NCI-H1092 (cell line): ENCODE measurements around the gene STX4.

Source experiments
- DNase-seq: peaks from one replicate; lab custom pipeline; 2025; lab: John Stamatoyannopoulos, UW

Gene STX4

GRCh38 chr16:31022544-31023251 lies 10.7 kb upstream of the STX4 start:
- DNase-seq: no peak

GRCh38 chr16:31023252-31023602 lies 10.1 kb upstream of the STX4 start:
- no peak for DNase-seq

DNA sequence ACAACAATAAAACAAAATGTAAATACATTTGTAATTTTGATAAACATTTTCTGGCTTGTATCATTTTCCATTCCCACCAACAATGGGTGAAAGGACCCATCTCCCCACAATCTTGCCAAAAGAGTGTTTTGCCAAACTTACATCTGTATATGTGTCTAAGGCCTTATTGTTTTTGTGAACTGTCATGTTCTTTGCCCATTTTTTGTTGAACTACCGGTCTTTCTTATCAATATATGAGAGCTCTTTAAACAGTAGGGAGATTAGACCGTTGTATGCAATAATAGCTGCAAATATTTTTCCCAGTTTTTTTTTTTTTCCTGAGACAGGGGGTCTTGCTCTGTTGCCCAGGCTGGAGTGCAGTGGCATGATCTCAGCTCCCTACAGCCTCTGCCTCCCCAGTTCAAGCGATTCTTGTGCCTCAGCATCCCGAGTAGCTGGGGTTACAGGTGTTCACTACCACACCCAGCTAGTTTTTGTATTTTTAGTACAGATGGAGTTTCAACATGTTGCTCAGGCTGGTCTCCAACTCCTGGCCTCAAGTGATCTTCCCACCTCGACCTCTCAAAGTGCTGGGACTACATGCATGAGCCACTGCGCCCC lies 9.6 kb upstream of the STX4 start:
- no peak for DNase-seq

DNA sequence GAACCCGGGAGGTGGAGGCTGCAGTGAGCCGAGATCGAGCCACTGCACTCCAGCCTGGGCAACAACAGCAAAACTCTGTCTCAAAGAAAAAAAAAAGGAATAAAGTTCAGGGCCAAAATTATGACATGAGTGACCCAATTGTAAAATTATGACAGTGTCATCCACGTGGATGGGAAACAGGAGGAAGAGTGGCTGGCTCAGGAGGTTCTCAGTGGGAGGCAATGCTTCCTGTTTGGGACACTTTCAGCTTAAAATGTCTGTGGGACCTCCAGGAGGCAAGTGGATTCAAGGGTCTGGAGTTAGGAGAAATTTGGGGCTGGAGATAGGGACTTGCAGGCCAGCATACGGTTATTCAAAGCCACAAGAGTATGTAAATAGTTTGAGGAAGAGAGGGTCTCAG lies 8.0 kb upstream of the STX4 start:
- DNase-seq: no peak

GRCh38 chr16:31029272-31029671 lies 4.1 kb upstream of the STX4 start:
- DNase-seq: no peak

GRCh38 chr16:31031276-31031675 lies 2.1 kb upstream of the STX4 start:
- no peak for DNase-seq

DNA sequence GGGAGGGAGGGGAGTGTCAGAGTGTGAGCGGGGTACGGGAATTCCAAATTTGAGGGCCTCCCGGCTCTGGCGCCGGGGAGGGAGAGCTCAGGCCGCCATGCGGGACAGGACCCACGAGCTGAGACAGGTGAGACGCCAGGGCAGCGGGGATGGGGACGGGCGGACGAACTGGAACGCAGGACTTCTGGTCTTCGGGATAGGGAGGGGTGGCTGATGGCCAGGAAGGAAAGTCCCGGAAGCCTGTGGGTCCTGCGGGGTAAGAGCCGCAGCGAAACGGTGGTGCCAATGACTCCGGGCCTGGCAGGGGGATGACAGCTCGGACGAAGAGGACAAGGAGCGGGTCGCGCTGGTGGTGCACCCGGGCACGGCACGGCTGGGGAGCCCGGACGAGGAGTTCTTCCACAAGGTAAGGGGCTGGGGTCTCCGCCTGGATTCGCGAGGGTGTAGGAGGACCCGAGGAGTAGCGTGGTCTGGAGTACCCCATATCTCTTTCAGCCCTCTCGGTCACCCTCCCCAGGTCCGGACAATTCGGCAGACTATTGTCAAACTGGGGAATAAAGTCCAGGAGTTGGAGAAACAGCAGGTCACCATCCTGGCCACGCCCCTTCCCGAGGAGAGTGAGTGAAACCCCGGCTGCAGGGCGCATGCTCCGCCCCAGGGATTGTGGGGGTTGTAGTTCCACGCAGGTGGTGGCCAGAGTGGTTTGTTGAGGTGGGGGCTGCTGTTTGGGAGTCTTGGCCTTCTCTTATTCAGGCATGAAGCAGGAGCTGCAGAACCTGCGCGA lies 543 bp downstream of the STX4 start:
- peak; percentile 74 for DNase-seq

- no peak for DNase-seq
Observed at GRCh38 chr16:31036691-31037090, 3.3 kb downstream of the STX4 start.

GRCh38 chr16:31038993-31039392 lies 5.6 kb downstream of the STX4 start:
- no peak for DNase-seq

GRCh38 chr16:31042866-31043265 lies 9.5 kb downstream of the STX4 start:
- DNase-seq: no peak

DNA sequence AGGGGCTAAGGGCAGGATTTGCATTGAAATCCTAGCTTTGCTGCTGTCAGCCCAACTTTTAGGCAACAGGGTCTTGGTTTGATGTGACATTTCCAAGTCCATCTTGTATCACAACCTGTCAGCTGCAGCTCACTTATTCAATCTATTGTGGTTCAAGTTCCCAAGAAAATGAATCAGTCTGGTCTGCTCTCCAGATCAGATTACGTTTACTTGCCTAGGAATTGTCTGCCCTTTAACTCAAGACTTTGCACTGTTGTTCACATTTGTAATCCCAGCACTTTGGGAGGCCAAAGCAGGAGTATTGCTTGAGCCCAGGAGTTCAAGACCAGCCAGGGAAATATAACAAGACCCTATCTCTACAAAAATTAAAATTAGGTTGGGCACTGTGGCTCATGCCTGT lies 10.0 kb downstream of the STX4 start:
- no peak for DNase-seq

DNA sequence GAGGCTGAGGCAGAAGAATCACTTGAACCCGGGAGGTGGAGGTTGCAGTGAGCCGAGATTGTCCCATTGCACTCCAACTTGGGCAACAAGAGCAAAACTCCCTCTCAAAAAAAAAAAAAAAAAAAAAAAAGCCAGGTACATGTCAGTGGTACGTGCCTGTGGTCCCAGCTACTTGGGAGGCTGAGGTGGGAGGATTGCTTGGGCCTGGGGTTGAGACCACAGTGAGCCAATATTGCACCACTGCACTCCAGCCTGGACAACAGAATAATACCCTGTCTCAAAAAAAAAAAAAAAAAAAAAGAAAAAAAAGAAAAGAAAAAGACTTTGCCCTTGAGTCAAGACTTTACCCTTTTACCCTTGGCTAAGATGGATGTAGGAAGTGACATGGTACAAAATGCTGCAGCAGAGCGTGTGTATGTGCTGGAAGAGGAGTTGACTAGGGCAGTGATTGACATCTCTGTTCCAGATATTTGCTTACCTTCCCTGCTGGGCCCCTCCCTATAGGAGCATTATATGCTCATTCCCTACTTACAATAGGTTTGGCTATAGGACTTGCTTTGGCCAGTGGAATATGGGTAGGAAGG lies 10.6 kb downstream of the STX4 start:
- DNase-seq: no peak

DNA sequence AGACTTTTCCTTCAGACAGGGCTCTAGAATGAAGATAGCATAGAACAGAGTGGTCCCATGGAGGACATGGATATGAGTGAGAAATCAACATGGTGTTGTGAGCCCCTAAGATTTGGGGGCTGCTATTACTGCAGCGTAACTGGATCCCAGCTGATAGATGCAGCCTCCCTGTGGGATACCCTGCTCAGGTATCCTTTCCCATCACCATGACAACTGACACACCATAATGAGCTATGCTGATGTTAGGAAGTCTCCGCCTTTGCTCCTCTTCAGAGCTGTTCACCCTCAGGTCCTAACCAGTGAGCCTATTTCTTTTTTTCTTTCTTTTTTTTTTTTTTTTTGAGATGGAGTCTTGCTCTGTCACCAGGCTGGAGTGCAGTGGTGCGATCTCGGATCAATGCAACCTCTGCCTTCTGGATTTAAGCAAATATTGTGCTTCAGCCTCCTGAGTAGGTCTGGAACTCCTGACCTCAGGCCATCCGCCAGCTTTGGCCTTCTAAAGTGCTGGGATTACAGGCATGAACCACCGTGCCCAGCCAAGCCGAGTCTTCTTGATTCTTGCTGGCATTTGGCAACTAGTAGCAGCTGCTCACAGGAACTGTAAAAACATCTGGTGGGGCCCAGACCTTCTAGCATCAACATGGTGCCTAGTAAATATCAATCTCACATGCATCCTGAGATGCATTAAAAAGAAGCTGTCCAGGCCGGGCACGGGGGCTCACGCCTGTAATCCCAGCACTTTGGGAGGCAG lies 17.1 kb downstream of the STX4 start:
- no peak for DNase-seq

- DNase-seq: no peak
Observed at GRCh38 chr16:31052114-31052513, 18.8 kb downstream of the STX4 start.

DNA sequence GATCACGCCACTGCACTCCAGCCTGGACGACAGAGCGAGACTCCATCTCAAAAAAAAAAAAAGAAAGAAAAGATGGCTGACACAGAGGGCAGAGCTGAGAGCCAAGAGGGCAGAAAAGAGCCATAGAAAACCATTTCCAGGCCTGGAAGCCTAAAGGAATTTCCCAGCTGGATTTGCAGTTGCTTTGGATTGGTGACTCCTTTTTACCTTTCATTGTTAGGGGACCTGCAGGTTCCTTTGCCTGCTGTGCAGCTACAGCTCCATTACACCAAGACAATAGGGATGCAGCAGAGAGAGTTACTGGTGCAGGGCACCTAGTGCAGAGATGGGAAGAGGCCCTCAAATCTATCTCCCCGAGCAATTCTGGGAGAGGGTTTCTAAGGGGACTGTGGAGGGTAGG lies 22.3 kb downstream of the STX4 start:
- no peak for DNase-seq

DNA sequence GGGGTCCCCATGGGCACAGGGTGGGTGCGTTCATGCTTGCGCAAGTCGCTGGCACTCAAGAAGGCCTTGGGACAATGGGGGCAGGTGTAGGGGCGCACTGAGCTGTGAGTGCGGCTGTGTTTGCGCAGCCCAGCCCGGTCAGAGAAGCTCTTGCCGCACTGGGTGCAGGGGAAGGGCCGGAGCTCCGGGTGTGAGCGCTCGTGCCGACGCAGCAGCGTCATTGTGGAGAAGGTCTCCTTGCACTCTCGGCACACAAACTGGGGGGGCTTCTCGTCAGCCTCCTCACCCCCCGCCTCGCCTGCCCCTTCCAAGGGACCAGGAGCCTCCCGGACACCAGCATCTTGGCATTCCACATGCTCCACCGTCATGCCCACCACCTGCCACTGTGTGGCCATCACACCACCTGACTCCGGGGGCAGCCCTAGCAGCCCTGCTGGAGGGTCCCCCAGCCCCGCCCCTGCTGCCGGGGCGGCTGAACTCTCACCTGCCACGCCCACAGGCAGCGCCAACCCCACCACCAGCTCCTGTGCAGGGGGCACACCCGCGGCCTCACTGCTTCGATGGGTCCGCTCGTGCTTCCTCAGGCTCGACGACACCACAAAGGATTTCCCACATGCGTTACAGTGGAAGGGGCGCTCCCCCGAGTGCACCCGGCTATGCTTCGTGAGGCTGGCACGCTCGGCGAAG lies 27.9 kb downstream of the STX4 start:
- no peak for DNase-seq

- DNase-seq: no peak
Observed at GRCh38 chr16:31061813-31062440, 28.6 kb downstream of the STX4 start.

- no peak for DNase-seq
Observed at GRCh38 chr16:31063495-31063842, 30.1 kb downstream of the STX4 start.

- no peak for DNase-seq
Observed at GRCh38 chr16:31063843-31064611, 30.7 kb downstream of the STX4 start.

GRCh38 chr16:31064882-31065461 lies 31.6 kb downstream of the STX4 start:
- no peak for DNase-seq
